Fibroblast of skin of left biceps (primary cell): ENCODE data around the gene COL27A1.
A peak's percentile ranks its signal among the peaks of the same experiment; 100 is the strongest.

Experiments used
- DNase-seq, 2 experiments: peaks; one replicate each; pipeline ENCODE4 v3.0.0-alpha.2; 2013; ENCODE audit warnings: low read depth in 2 of 2

The COL27A1 gene

GRCh38 chr9:114149181-114149580 is 6.2 kb upstream of the COL27A1 start:
- DNase-seq = no peak

DNA sequence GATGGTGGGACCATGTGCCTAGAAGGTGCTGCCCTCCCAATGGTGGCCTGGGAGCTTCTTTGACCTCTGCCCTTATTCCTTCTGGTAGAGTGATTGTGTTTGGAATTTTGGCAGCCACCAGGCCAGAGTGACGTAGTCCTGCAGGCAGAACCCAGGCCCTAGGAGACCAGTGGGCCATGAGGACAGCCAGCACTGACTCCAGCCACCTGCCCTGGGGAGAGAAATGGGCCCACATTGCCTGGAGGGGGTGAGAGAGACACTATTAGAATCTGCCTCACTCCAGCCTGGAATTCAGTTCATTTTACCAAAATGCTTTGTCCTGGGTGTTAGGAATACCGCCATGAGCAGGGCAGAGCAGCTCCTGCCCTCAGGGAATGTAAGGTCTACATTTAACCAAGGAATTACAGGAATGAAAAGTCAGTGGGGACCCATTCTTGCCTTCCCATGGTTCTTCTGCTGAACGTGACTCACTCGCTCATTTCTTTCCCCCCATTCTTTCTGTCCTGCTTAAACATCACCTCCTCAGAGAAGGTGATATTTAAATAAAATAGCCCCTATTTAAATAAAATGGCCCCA is 5.5 kb upstream of the COL27A1 start:
- DNase-seq = no peak

DNA sequence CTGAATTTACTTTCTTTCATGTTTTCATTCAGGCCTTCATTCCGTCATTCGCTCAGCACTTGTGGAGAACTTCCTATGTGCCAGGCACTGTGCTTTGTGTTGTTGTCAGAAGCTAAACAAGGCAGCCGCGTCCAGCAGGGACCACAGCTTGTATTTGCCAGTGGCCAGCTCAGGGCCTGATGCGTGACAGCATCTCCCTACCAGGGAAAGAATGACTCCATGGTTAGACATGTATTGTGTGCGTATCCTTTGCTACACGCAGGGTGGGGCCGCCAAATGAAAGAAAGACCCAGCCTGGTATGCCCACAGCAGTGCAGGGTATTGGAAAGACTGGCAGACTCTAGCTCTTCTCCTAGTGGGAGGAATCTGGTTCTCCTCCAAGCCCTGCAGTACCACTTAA is 4.7 kb upstream of the COL27A1 start:
- no peak for DNase-seq

GRCh38 chr9:114151426-114151956 is 3.8 kb upstream of the COL27A1 start:
- DNase-seq = no peak

DNA sequence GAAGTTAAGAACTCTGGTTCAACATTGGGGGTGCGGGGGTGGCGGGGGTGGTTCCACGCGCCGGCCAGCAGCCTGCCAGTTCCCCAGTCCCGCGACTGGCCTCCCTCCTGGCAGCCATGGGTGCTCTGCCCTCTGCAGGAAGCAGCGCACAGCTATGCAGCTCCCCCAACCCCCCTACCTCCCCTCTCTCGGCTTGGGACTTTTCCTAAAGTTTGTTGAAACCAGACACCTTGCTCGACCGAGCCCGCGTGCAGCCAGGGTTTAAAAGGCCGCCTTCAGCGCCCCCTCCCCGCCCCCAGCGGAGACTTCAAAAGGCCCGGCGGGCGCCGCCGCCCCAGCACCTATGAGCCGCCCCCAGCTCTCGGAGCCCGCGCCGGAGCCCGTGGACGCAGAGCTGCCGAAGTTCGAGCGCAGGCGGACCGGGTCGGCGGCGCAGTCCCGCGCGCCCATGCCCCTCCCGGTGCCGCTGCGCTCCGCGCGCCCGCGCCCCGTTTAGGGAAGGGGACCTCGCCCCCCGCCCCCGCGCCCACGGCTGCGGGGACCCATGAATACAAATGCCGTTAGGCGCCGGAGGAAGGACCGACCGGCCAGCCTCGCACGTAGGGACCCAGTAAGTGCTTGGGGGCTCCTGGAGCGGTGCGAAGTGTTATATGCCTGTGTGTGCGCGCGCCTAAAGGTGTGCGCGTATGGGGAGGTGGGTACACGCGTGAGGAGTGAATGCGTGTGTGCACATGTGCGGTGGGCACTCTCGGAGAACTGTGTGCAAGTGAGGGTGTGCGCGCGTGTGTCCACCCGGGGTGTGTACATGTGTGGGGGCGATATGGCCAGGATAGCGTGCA is 1.4 kb upstream of the COL27A1 start:
- no peak for DNase-seq

DNA sequence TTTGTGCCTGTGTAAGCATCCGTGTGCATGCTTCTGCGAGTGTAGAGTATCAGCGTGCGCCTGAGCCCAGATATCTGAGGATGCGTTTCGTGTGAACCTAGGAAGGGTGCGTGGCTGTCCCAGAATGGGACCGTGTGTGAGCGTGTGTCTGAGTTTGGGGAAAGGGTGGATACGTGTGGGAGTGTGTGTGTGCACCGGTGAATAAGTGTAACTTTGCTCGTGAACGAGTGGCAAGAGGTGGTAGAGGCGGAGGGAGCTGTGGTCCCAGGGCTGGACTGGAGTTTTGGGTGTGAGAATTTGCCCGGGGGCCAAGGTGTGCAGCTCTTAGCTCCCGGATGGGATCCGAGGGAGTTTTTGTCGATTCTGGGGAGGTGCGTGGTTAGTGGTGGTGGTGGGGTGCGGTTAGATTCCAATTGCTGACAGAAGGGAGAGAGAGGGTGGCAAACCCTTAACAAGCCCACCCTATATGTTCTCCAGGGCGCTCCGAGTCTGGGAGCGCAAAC is 686 bp upstream of the COL27A1 start:
- no peak for DNase-seq

- no peak for DNase-seq
Observed at GRCh38 chr9:114155995-114156656, 789 bp downstream of the COL27A1 start.

DNA sequence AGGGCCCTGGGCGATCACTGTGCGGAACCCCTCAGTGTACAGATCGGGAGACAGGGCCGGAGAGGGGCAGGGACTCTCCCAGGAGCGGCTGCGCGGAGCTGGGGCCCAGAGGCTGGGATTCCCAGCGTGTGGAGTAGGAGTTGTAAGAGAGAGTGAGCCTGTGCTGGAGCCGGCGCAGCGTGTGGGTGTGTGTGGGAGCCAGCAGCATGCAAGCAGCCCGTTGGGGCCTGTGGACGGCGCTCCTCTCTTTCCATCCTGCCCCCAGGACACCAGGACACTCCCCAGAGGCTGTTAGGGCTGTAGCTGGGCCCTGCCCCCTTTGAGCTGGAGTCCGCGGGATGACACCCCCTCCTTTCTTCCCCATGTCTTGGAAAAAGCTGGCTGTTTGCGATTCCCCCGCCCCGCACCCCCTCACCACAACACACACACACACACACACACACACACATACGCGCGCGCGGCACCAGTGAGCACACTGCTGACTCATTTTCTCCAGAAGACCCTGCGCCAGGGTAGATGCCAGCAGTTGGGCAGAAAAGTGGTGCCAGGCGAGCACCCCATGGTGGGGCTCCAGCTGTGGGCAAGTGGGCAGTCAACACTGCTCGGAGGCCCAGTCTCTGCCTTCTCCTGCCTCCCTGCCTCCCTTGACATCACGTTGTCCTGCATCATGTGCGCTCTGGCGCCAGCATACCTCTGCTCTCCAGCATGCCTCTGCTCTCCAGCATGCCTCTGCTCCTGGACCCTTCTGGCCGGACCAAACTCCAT is 1.5 kb downstream of the COL27A1 start:
- DNase-seq = peak in 1 of 2 experiments; percentile 49

DNA sequence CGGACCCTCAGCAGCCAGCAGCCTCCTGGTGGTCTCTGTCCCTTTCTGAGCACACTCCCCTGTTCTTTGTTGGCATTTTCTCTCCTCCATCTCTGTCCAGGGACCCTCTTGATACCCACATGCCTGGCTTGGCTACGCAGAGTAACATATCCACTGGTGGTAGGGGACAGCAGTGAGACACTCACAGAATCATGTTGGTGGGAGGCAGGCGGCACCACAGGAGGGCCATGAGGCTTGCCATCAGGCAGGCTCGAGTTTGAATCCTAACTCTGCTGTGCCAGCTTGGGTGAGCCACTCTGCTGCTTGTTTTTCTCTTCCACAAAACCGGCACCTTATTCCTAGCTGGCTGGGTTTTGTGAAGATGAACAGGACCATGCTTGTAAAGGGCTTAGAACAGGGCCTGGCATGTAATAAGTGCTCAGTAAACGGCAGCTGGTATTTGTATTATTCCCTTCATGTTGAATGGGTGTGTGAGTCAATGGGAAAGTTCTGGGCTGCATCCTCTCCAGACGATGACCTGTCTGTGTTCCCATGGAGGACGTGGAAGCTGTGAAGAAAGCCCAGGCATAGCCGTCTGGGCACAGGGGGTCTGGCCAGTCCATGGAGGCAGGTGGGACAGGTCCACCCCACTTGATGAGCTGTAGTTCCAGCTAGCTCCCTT is 2.3 kb downstream of the COL27A1 start:
- DNase-seq = no peak

- no peak for DNase-seq
Observed at GRCh38 chr9:114158482-114159130, 3.3 kb downstream of the COL27A1 start.

GRCh38 chr9:114159691-114160090 is 4.4 kb downstream of the COL27A1 start:
- no peak for DNase-seq

DNA sequence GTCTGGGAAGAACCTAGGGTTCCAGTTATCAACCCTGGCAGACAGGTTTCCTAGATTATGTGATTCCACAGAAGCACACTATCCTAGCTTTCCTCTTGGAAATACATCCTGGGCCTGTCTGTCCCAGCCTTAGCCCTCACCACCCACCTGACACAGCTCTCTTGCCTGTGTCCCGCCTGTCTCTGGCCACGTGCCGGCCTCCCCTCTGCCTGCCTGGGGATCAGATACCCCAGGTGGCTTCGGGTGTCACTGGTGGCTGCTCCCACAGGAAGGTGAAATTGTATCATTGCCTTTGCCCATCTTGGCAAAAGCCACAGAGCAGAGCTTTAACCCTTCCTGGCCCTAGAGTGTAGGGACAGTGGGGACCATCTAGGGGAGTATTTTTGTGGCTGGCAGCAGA is 6.2 kb downstream of the COL27A1 start:
- no peak for DNase-seq

DNA sequence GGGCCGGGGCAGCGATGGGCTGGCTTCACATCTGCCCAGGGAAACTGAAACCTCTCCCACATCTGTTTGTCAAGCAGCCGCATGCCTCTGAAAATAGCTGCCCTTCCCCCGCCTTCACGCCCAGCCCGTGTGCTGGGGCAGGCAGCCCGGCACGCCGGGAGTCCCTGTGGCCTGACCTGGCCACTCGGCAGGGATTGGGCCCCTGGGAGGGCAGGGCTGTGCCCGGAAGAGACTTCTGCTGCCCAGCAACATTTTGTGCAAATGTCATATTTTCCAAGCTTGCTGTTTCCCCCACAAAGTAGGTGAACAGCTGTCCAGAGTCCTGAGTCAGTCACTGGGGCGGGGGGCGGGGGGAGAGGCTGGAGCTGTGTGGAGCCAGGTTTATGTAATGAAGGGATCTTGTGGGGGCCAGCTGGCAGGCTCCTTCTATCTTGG is 8.2 kb downstream of the COL27A1 start:
- no peak for DNase-seq

- DNase-seq = no peak
Observed at GRCh38 chr9:114164191-114164794, 9.0 kb downstream of the COL27A1 start.

- DNase-seq = no peak
Observed at GRCh38 chr9:114165407-114166102, 10.2 kb downstream of the COL27A1 start.

- no peak for DNase-seq
Observed at GRCh38 chr9:114166103-114166470, 10.8 kb downstream of the COL27A1 start.

DNA sequence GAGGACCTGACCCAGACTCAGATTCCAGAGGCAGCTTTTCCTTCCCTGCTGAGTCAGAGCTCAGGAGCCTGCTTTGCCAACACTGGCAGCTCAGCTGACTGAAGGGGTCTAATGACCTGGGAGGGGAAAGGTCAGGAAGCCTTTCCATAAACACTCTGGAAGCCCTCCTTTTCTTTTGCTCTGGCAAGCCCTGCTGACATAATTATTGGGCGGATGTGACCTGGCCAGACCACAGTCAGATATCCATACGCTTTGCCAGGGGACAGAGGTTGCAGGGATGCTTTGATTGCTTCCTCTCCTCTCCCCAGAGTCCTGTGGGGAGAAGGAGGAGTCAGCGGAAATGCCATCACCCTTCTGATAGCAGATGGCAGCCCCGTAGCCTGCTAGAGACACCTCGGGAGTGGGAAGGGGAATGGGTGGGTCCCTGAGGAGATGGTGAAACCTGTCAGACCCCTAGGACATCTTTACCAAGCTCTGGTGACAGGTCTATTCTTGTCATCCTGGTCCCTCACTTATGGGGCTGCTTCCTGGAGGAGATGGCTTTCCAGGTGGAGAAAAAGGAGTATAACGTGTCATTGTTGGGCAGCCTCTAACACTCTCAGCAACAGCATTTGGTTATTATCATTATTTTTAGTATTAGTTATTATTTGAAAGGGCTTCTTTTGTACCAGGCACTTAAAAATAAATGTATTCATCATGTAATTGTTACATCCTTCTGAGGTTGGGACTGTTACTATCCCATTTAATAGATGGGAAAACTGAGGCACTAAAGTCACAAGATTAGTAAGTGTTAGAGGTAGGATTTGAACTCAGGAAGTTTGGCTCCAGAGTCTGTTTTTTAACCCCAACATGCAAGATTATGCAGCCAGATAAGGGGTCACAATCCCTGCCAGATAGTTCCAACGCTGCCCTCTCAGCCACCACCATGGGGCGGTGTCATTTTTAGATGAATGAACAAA is 11.6 kb downstream of the COL27A1 start:
- no peak for DNase-seq

DNA sequence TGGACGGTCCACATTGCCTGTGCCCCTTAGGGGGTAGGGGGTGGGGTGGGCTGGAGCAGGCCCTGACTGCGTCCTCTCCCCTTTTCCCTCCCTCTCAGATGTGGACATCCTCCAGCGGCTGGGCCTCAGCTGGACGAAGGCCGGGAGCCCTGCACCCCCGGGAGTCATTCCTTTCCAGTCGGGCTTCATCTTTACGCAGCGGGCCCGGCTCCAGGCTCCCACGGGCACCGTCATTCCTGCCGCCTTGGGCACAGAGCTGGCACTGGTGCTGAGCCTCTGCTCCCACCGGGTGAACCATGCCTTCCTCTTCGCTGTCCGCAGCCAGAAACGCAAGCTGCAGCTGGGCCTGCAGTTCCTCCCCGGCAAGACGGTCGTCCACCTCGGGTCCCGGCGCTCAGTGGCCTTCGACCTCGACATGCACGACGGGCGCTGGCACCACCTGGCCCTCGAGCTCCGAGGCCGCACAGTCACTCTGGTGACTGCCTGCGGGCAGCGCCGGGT is 12.3 kb downstream of the COL27A1 start:
- DNase-seq = no peak
